NCI-H2171 (cell line): ENCODE data around the gene C1orf87.

ENCODE experiments used
- DNase-seq: peaks from one replicate; lab custom pipeline; 2025; lab: John Stamatoyannopoulos, UW

The C1orf87 gene

GRCh38 chr1:60059468-60059867, 14.1 kb downstream of the C1orf87 start:
- peak; percentile 84 for DNase-seq

GRCh38 chr1:60055336-60055735, 18.2 kb downstream of the C1orf87 start:
- no peak for DNase-seq

- DNase-seq: no peak
Measured at GRCh38 chr1:60054374-60054773, 19.2 kb downstream of the C1orf87 start.

GRCh38 chr1:60052601-60053000, 21.0 kb downstream of the C1orf87 start:
- peak; percentile 88 for DNase-seq

- DNase-seq: no peak
Measured at GRCh38 chr1:60051191-60051590, 22.4 kb downstream of the C1orf87 start.

GRCh38 chr1:60049188-60049587, 24.4 kb downstream of the C1orf87 start:
- DNase-seq: no peak

GRCh38 chr1:60044881-60045280, 28.7 kb downstream of the C1orf87 start:
- DNase-seq: no peak

- no peak for DNase-seq
Measured at GRCh38 chr1:60041783-60042182, 31.8 kb downstream of the C1orf87 start.

- no peak for DNase-seq
Measured at GRCh38 chr1:60037669-60038068, 35.9 kb downstream of the C1orf87 start.

- DNase-seq: no peak
Measured at GRCh38 chr1:60036856-60037460, 36.6 kb downstream of the C1orf87 start.

GRCh38 chr1:60035921-60036320, 37.6 kb downstream of the C1orf87 start:
- no peak for DNase-seq

- DNase-seq: no peak
Measured at GRCh38 chr1:60034999-60035398, 38.6 kb downstream of the C1orf87 start.

- no peak for DNase-seq
Measured at GRCh38 chr1:60033066-60033465, 40.5 kb downstream of the C1orf87 start.

- DNase-seq: peak; percentile 73
Measured at GRCh38 chr1:60031146-60031545, 42.4 kb downstream of the C1orf87 start.

GRCh38 chr1:60025552-60025951, 48.0 kb downstream of the C1orf87 start:
- DNase-seq: no peak

- no peak for DNase-seq
Measured at GRCh38 chr1:60017508-60018205, 55.9 kb downstream of the C1orf87 start.

GRCh38 chr1:60010690-60011089, 62.9 kb downstream of the C1orf87 start:
- no peak for DNase-seq

GRCh38 chr1:60008500-60008899, 65.1 kb downstream of the C1orf87 start:
- DNase-seq: no peak

GRCh38 chr1:60000625-60001024, 72.9 kb downstream of the C1orf87 start:
- no peak for DNase-seq

- DNase-seq: no peak
Measured at GRCh38 chr1:59999746-60000145, 73.8 kb downstream of the C1orf87 start.

- DNase-seq: no peak
Measured at GRCh38 chr1:59999006-59999405, 74.6 kb downstream of the C1orf87 start.

GRCh38 chr1:59997479-59998115, 76.0 kb downstream of the C1orf87 start:
- no peak for DNase-seq
